Left ventricle myocardium superior (tissue), 1 donor: ENCODE measurements around the gene PARP3. TPM values are rescaled to one million over a fixed set of nuclear protein-coding genes. Genes with fewer than 3 reads are reported as not detected.
A peak's percentile ranks its signal among the peaks of the same experiment; 100 is the strongest.

Experiments
- ATAC-seq: fragments of 200-7000 bp; cut with Tn5 transposase; one replicate; pipeline ENCODE4 v1.9.1; 2020; ENCODE audit warnings: mild to moderate bottlenecking, moderate library complexity
- DNase-seq: peaks from one replicate; pipeline ENCODE4 v3.0.0-alpha.2; 2020
- intact Hi-C: fragments of 100-400 bp; cut with micrococcal nuclease; formaldehyde crosslinking; loops from one replicate; pipeline ENCODE4 v1.11.0; 2022
- total RNA-seq: library from RNA; stranded (reverse); fragmentation: NEBNext Ultra II Directional; extraction: Animal tissue kit (Norgen Biotek cat#: 25700); gene quantifications from one replicate; pipeline ENCODE4 v1.2.1, GENCODE V29; 2021
- donor health status: DM: no; HTN: yes; CAD: no; lungs with severe emphysema.

The PARP3 gene
- total RNA-seq, 1 donor from 2014 or later = 14.7 TPM

DNA sequence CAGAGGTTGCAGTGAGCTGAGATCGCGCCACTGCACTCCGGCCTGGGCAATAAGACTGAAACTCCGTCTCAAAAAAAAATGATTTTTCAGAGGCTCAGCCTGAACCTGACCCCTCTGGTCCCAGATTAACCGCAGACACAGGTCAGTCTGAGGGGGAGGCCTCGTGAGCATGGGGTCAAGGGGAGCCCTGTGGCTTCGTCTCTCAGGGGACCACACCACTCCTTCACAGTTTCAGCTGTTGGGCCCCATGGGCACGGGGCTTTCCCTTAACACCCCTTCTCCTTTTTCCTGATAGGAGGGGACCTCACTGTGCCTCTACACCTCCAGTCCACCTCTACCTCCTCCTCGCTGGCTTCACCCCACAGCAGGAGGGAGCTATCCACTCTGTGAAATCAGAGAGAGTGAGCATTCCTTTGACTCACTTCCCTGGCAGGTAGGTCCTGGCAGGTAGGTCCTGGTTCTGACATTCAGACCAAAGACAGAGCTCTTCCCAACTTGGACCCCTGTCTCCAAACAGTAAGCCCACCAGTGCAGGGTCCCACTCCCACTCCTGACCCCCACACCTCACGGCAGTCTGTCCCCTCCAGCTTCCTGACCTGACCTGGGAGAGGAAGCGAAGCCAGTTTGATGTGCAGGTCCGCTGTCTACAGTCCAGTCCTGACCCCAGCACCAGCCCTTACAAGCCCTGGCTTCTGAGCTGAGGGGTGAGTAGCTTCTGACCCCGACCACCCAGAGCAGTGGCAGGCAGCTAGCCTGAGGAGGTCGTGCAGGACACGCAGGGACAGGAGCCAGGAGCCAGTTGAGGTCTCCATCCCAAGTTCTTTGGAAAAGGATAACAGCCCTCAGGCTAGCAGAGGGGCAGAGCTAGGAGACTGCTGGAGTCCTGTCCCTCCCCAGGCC is 9.4 kb upstream of the PARP3 start:
- intact Hi-C loops = no loop called here
- DNase-seq (no peak), ATAC-seq (no peak)

DNA sequence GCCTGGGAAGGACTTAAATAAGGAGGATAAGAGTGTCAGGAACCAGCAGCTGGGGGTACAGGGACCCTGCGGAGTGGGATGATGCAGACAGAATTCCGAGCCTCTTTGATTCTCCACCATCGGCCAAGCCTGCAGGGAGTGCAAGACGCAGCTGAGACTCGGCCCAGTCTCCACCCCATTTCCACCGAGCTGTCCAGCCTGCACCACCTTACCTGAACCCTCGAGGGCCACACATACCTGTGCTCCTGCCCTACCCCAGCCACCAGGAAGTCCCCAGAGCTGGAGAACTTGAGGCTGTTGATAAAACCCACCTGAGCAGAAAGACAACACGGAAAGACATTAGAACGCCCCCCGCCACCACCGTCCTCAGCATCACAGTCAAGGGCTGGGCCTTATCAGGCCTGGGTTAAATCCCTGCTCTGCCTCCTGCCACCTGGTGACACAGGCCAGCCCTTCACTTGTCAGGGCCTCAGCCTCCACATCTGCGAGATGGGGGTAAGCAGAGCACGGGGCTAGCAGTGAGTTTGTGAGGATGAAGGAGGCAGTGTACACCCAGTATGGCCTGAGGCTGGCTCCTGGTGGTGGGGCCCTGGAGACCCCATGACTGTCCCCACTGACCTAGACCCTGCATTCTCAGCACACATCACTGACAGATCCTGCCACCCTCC is 8.6 kb upstream of the PARP3 start:
- intact Hi-C loops = no loop called here
- ATAC-seq (no peak), DNase-seq (no peak)

DNA sequence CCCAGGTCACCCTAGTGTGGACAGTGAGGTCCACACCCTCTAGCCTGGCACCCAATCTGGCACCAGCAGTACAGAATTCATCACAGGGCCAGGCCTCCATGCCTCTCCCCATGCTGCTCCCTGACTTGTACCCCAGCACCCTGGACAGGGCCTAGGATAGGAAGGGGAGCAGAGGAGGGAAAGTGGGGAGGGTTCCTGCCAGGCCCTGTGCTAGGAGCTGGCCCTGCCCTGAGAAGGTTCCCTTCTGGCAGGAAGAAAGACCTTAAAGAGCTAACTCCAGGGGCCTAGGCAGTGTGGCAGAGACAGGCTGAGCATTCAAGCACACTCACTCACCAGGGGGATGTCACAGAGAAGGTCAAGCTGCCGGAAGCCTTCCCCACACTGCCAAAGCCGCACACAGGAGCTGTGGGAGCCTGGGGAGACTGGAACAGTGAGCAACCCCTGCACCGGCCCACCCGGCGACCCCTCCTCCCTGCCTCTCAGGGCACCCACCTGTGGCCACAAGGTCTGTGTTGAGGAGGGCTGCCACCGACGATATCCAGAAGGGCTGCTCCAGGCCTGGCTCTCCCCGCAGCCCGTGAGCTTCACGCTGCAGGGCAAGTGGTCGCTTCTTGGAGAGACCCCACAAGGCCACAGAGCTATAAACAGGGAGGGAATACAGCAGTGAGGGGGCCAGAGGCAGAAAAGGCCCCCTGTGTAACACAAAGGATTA is 7.9 kb upstream of the PARP3 start:
- ATAC-seq = no peak
- intact Hi-C loops = no loop called here
- DNase-seq = no peak

DNA sequence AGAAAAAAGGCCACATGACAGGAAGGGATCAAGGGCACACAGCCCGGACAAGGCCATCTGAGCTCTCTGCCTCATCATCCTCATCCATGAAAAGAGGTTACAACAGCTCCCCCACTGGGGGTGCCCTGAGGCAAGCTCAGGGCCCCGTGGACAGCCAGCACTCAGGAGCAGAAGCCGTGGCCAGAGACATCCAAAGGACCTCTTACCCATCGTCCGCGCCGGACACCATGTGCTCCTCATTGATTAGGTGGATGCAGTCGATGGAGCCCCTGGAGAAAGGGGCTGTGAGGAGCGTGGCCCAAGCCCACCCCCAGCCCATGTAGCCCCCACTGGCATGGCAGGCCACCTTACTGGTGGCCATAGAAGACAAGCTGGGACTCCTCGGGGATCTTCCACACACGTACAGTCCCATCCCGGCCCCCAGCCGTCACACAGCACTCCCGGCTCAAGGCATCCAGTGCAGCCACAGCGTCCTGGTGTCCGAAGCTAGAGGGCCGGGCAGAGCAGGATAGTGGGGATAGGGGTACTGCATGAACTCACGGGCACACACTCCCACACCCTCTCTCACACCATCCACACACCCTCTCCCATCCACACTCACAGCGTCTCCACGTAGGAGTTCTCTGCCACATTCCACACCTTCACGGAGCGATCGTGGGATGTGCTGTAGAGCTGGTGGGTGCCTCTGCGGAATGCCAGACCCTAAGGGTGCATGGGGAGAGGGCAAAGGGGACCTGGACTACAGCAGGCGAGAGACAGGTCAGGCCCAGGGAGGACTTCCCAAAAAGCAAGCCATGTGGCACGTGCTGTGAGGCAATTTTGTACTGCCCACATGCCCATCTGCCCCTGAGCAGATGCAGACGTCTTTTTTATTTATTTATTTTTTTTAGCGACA is 6.9 kb upstream of the PARP3 start:
- ATAC-seq = no peak
- intact Hi-C loops = no loop called here
- no peak for DNase-seq

DNA sequence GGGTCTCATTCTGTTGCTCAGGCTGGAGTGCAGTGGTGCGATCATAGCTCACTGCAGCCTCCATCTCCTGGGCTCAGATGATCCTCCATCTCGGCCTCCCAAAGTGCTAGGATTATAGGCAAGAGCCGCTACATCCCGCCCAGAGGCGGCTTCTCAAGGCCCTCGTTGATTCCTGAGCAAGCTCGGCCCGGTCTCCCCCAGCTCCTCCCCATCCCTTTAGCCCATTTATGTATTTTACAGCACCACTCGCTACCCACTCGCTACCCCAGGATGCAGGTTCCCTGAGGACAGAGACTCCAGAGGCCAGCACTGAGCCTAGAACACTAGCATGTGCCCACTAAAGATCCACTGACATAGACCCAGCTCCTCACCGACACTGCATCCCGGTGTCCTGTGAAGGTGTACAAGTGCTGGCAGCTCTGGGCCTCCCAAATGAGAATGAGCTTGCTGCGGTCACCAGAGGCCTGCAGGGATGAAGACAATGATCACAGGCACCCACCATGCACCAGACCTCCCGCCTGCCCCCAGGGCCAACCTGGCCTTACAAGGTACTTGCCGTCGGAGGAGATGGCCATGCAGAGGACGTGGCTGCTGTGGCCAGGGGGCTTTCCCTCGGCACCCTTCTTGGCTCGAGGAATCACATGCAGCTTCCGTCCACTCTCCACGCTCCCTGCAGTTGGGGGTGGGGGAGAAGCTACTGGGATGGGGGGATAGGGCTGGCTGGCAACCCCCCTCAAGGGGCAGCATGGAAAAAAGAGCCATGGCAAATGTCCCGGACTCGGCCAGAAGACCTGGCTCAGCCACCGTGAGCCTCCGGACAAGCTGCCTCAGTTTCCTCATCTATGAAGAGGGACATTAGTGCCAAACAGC is 6.0 kb upstream of the PARP3 start:
- intact Hi-C loops = no loop called here
- DNase-seq (no peak), ATAC-seq (no peak)

DNA sequence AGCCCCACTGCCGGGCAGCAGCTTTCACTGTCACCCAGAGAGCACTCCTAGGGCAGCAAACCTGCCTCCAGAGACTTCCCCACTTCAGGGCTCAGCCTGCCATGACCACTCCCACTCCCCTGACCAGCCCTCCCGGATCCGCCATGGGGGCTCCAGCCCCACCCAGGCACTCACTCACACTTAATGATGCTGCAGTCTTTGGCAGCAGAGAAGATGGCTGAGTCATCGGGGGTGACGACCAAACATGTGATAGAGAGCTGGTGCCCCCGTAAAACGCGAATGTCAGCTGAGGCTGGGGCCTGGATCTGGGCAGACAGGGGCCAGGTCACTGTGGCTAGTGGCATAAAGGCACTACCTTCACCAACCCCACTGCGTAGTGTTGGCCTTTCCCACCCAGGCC is 5.1 kb upstream of the PARP3 start:
- DNase-seq (no peak), ATAC-seq (no peak)
- intact Hi-C loops = no loop called here

DNA sequence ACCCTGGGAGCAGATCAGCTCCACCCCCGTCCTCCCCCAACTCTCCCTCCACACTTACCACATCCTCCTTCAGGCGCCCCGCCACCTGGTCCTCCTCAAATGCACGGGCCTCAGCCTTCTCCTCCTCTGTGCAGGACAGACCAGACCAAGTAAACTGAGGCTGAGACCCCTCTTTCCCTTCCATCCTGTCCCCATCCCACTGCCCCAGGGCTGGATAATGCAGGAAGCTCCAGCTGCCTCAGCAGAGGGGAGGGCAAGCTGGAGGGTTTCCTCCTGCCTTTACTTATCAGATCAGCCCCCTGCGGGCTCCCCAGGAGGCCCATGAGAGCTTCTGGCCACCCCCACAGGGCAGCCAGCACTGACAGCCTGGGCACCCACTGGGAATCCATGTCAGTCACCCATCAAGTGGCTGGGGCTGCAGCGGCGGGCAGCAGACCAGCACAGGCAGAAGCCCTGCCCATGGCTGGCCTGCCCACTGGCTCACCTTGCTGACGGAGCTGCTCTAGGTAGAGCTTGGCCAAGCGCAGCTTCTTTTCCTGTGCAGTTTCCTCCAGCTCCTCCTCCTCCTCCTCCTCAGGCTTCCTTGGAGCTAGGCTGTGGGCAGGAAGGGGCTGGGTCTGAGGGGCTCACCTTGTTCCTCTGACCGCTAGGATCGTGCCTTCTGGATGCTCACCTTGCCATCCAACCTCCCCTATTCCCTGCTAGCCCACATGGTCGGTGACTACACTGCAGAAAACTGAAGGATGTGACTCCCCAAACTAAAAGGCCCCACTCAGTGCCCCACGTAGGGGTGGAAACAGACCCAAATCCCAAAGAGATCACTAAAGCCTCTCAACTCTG is 4.3 kb upstream of the PARP3 start:
- intact Hi-C loops = no loop called here
- no peak for ATAC-seq

DNA sequence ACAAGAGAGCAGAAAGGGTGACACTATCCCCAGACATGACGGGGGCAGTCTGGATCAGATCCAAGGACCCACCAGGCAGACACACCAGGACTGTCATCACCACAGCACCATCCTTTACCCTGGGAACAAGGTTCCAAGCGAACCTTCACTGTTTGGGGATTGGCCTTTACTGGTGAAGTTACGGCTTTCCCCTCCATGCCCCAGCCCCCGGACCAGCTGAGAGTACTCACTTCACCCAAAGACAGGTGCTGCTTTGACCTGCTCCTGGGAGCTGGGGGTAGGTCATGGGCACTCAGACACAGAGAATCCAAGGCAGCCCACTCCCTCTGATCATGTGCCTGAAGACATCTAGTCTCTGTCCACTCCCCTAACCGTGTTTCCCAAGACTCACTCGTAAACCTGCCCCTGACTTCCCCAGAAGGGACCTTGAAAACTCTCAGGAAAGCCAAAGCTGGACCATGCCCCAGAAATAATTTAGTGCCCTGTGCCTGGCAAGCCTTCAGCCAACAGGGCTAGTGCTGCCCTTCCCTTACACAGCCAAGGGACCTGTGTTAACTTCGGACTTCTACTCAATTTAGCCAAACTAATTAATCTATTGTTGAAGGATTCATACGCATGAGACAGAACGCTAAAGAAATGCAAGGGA is 3.3 kb upstream of the PARP3 start:
- DNase-seq (no peak), ATAC-seq (no peak)
- intact Hi-C loops = no loop called here

More for the DNA sequence above, 4.3 kb upstream of the PARP3 start:
- DNase-seq = no peak

DNA sequence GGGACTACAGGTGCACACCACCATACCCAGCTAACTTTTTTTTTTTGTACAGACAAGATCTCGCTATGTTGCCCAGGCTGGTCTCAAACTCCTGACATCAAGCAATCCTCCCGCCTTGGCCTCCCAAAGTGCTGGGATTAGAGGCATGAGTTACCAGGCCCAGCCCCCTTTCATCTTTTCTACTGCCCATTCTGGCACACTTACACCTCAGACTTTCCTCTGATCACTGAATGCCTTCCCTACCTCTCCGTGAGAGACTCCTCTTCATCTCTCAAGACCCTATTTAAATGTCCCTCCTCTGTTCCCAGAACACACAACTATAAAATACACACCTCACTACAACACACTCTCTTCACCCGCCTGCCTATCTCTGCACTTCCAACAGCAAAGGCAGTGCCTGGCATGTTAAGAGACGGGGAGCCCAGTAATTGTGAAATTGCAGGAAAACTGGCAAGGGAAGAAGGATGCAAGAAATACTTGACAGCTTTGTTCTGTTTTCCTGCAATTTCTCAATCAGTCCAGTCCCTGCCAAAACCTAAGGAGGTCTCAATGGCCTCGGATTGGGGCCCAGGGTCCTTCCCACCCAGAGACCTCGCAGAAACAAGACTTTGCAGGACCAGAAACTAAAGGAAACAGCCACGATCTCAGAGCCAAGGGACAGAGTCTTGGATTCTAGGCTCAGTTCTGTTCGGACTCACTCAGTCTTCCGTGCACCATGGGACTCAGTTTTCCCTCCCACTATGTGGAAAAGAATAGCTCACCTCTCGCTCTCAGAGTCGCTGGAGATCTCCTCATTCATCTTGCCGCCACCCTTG is 1.3 kb upstream of the PARP3 start:
- no peak for ATAC-seq
- DNase-seq = no peak
- intact Hi-C loops = no loop called here

DNA sequence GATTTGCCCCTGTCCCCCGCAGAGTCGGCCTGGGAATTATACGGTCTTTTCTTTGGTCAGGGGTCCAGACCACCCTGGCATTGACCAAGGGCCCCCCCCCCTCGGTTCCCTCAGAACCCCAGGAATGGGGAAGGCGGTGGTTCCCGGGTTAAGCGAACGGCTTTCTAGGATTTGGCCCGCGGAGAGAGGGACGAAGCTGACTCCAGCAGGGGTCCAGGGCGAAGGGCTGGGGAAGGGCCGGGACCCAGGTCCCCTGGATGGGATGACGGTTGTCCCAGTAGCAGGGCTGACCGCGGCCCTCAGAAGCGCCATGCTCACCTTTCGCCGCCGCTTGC is 733 bp upstream of the PARP3 start:
- intact Hi-C loops = no loop called here
- DNase-seq (no peak), ATAC-seq (no peak)

DNA sequence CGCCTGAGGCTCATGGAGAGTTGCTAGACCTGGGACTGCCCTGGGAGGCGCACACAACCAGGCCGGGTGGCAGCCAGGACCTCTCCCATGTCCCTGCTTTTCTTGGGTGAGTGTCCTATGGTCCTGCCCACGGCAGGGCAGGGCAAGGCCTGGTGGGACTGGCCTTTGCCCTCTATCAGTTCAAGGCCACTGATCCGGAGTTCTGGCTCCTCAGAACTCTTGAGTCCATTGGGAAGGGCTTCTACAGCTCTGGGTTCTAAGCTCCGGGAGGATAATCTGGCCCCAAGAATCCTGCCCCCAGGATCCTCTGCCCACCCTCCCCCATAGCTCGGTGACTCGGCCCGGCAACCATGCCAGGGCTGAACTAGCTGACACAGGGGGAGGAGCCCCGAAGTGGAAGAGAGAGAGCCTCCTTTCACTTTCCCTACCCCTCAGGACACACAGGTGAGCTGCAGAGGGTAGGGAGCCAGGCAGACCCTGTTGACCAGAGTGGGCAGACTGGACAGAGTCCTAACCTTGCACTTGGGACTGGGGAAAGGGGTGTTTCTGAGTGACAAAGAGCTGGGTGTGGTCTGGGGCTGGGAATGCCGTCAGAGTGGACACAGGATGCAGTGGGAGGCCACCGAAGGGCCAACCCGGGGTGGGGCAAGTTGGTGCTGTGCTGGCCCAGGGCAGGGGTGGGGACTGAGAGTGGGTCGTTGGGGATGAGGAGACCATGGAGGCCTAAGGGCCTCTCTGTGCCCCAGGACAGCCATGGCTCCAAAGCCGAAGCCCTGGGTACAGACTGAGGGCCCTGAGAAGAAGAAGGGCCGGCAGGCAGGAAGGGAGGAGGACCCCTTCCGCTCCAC is 664 bp downstream of the PARP3 start:
- DNase-seq = peak; percentile 68
- peak; percentile 37 for ATAC-seq
- intact Hi-C loops = no loop called here

DNA sequence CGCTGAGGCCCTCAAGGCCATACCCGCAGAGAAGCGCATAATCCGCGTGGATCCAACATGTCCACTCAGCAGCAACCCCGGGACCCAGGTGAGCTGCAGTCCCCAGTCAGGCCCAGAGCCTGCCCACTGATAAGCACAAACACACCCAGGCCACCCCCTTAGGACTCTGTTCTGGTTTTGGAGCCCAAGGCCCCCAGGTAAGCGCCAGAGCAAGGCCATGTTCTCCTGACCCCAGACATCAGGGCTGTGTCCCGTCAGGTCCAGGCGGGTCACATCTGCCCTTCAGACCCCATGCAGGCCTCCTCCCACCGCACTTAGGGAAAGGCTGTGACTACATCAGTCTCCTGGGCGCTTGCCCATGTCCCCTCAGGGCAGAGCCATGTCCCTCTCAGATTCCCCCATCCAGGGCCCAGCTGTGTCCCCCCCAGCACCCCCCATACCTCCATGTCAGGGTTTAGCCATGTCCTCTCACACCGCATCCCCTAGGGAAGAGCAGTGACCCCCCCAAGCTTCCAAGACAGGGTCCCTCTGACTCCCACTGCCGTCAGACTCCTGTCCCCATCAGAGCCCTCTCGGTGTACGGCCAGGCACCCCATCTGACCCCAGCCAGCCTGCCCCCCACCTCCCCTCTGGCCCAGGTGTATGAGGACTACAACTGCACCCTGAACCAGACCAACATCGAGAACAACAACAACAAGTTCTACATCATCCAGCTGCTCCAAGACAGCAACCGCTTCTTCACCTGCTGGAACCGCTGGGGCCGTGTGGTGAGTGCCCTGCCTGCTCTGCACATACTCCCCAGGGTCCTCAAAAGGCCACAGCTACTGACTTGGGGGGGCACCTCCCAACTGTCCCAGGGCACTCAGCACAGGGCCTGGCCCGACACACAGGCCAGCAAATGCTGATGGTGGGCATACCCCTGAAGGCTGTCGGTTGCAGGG is 1.6 kb downstream of the PARP3 start:
- no peak for ATAC-seq
- no peak for DNase-seq
- intact Hi-C loops = no loop called here

DNA sequence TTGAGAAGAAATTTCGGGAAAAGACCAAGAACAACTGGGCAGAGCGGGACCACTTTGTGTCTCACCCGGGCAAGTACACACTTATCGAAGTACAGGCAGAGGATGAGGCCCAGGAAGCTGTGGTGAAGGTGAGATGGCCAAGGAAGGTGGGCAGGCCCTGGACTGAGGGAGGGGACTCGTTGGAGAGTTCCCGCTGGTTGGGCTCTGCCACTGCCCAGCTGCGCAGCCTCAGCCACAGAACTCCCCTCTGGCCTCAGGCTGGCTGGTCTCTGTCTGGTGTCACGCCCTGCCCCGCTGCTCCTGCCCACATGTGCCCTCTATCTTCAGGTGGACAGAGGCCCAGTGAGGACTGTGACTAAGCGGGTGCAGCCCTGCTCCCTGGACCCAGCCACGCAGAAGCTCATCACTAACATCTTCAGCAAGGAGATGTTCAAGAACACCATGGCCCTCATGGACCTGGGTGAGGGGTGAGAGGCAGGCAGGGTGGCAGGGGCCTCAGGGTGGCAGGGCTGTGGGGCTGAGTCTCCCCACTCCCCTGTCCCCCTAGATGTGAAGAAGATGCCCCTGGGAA is 2.4 kb downstream of the PARP3 start:
- no peak for DNase-seq
- no peak for ATAC-seq
- intact Hi-C loops = no loop called here
